Measurements from ENCODE around the gene CENPT. TPM values are rescaled to one million over a fixed set of nuclear protein-coding genes. Genes with fewer than 3 reads are reported as not detected.

CENPT gene
- polyA plus RNA-seq, 2 of the 4 experiments (the other 2 are of a cell fraction), result 19.1 to 36.9 TPM

GRCh38 chr16:67872631-67873434 is 25.3 kb upstream of the CENPT start, which contains the start of gene EDC4 (continued):
- TF ChIP-seq, protein P1, sequence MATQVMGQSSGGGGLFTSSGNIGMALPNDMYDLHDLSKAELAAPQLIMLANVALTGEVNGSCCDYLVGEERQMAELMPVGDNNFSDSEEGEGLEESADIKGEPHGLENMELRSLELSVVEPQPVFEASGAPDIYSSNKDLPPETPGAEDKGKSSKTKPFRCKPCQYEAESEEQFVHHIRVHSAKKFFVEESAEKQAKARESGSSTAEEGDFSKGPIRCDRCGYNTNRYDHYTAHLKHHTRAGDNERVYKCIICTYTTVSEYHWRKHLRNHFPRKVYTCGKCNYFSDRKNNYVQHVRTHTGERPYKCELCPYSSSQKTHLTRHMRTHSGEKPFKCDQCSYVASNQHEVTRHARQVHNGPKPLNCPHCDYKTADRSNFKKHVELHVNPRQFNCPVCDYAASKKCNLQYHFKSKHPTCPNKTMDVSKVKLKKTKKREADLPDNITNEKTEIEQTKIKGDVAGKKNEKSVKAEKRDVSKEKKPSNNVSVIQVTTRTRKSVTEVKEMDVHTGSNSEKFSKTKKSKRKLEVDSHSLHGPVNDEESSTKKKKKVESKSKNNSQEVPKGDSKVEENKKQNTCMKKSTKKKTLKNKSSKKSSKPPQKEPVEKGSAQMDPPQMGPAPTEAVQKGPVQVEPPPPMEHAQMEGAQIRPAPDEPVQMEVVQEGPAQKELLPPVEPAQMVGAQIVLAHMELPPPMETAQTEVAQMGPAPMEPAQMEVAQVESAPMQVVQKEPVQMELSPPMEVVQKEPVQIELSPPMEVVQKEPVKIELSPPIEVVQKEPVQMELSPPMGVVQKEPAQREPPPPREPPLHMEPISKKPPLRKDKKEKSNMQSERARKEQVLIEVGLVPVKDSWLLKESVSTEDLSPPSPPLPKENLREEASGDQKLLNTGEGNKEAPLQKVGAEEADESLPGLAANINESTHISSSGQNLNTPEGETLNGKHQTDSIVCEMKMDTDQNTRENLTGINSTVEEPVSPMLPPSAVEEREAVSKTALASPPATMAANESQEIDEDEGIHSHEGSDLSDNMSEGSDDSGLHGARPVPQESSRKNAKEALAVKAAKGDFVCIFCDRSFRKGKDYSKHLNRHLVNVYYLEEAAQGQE (IDR thresholded peaks at IDR 0.05), result no peak; the same call in 1 of the 2 replicates
- TF ChIP-seq CEBPB (IDR thresholded peaks at IDR 0.05) (no peak), EHMT2 (IDR thresholded peaks at IDR 0.05; ENCODE audit: low read depth) (no peak), GATA3 (IDR thresholded peaks at IDR 0.05; ENCODE audit: borderline replicate concordance) (peak; percentile 28; the same call in 1 of the 2 replicates), TFCP2L1 (CRISPR knock-in tag; IDR thresholded peaks at IDR 0.05) (peak; percentile 40; the same call in 1 of the 2 replicates), FOXS1 (CRISPR knock-in tag; IDR thresholded peaks at IDR 0.05) (no peak), POLR2AphosphoS2 (conservative IDR thresholded peaks at IDR 0.05; ENCODE audit: low read length) (0 out of 2 replicates have a peak, but pooled peaks have one; percentile 64), ZSCAN20 (CRISPR knock-in tag; IDR thresholded peaks at IDR 0.05) (no peak), HOXB13 (CRISPR knock-in tag; IDR thresholded peaks at IDR 0.05; ENCODE audit: low read depth) (no peak), CBX2 (IDR thresholded peaks at IDR 0.05; ENCODE audit: borderline replicate concordance, low read depth) (no peak), KDM5A (IDR thresholded peaks at IDR 0.05) (peak; percentile 76), HMGXB4 (CRISPR knock-in tag; IDR thresholded peaks at IDR 0.05; ENCODE audit: borderline replicate concordance) (no peak), NFE2L2 (conservative IDR thresholded peaks at IDR 0.05; ENCODE audit: low read length) (no peak), ESRRA (IDR thresholded peaks at IDR 0.05; ENCODE audit: borderline replicate concordance, low read length) (no peak), RFX5 (IDR thresholded peaks at IDR 0.05) (no peak), SREBF2 (IDR thresholded peaks at IDR 0.05) (no peak), ZC3H11A (IDR thresholded peaks at IDR 0.05) (peak; percentile 12; the same call in 1 of the 2 replicates), HDAC2 (IDR thresholded peaks at IDR 0.05) (no peak), SMC3 (IDR thresholded peaks at IDR 0.05) (0 out of 3 replicates have a peak, but pooled peaks have one; percentile 17), ATOH8 (CRISPR knock-in tag; IDR thresholded peaks at IDR 0.05; ENCODE audit: low read depth) (no peak), FOSB (CRISPR knock-in tag; IDR thresholded peaks at IDR 0.05) (peak; percentile 77), EP300 (IDR thresholded peaks at IDR 0.05) (peak in 1 of 2 experiments; percentile 7; a peak in 1 of 5 replicates), HOXB5 (CRISPR knock-in tag; IDR thresholded peaks at IDR 0.05) (no peak), EHF (CRISPR knock-in tag; IDR thresholded peaks at IDR 0.05) (no peak)
- TF ChIP-seq, protein P2, sequence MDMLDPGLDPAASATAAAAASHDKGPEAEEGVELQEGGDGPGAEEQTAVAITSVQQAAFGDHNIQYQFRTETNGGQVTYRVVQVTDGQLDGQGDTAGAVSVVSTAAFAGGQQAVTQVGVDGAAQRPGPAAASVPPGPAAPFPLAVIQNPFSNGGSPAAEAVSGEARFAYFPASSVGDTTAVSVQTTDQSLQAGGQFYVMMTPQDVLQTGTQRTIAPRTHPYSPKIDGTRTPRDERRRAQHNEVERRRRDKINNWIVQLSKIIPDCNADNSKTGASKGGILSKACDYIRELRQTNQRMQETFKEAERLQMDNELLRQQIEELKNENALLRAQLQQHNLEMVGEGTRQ (IDR thresholded peaks at IDR 0.05), result no peak
- TF ChIP-seq, protein P3, sequence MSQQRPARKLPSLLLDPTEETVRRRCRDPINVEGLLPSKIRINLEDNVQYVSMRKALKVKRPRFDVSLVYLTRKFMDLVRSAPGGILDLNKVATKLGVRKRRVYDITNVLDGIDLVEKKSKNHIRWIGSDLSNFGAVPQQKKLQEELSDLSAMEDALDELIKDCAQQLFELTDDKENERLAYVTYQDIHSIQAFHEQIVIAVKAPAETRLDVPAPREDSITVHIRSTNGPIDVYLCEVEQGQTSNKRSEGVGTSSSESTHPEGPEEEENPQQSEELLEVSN (IDR thresholded peaks at IDR 0.05; ENCODE audit: borderline replicate concordance, low read depth), result peak; percentile 47; the same call in 1 of the 2 replicates
